WERI-Rb-1 (cell line): ENCODE data around the gene TMEFF2.
"Not testable (repeated sequence)": the region's sequence is repeated elsewhere in the genome, so short reads cannot be mapped to it uniquely, and the experiment has no call there.

Experiments
- DNase-seq: peaks from one replicate; pipeline ENCODE4 v3.0.0-alpha.2; 2020
- H3K27ac ChIP-seq: fragments of 250-450 bp; sonication (Bioruptor Pico); 2 replicates; pipeline ENCODE4 v1.5.1; 2020; ENCODE audit warnings: mild to moderate bottlenecking, moderate library complexity
- H3K27me3 ChIP-seq: fragments of 250-450 bp; sonication (Bioruptor Pico); 2 replicates; pipeline ENCODE4 v1.5.1; 2021; ENCODE audit warnings: mild to moderate bottlenecking, low read depth, moderate library complexity; ENCODE audit not compliant: insufficient read depth, severe bottlenecking
- H3K36me3 ChIP-seq: fragments of 250-450 bp; sonication (Bioruptor Pico); 2 replicates; pipeline ENCODE4 v1.5.1; 2020; ENCODE audit warnings: mild to moderate bottlenecking, moderate library complexity
- H3K4me3 ChIP-seq: 2 replicates; pipeline ENCODE4 v1.5.1; 2011; ENCODE audit warnings: low read depth, mild to moderate bottlenecking, control low read depth, low read length
- H3K9me3 ChIP-seq: fragments of 250-450 bp; sonication (Bioruptor Pico); 2 replicates; pipeline ENCODE4 v1.5.1; 2021; ENCODE audit warnings: mild to moderate bottlenecking, moderate library complexity; ENCODE audit not compliant: severe bottlenecking
- TF ChIP-seq, protein P1 (sequence below): IDR thresholded peaks from 2 replicates; pipeline ENCODE4 v1.5.1; 2011; ENCODE audit warnings: low read depth, mild to moderate bottlenecking, control low read depth, inconsistent platforms, low read length

TMEFF2 gene

DNA sequence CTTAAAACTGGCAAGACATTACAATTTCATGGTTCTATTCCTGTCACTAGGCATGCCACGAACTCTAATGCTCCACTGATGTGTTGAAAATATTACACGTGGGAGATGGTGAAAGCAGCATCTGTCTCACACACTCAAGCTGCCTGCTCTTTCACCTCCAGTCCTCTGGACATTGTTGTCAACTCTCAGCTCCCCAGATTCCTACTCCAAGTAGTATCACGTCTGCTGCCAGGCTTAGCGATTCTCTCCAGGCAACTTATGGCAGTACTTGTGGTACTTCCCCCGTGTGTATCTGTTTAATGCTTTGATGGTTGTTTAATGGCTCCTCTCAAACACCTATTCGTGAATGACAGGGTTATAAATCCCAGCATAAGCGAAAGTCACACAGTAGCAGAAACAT lies 103.8 kb downstream of the TMEFF2 start:
- Histone ChIP-seq H3K27me3 (no peaks in the 10 kb centered on the region), H3K36me3 (peaks cover 65% of the 10 kb centered on the region), H3K4me3 (no peak overlapping the region), H3K27ac (no peak overlapping the region), H3K9me3 (no peaks in the 10 kb centered on the region)
- no peak for DNase-seq
- TF ChIP-seq, protein P1, sequence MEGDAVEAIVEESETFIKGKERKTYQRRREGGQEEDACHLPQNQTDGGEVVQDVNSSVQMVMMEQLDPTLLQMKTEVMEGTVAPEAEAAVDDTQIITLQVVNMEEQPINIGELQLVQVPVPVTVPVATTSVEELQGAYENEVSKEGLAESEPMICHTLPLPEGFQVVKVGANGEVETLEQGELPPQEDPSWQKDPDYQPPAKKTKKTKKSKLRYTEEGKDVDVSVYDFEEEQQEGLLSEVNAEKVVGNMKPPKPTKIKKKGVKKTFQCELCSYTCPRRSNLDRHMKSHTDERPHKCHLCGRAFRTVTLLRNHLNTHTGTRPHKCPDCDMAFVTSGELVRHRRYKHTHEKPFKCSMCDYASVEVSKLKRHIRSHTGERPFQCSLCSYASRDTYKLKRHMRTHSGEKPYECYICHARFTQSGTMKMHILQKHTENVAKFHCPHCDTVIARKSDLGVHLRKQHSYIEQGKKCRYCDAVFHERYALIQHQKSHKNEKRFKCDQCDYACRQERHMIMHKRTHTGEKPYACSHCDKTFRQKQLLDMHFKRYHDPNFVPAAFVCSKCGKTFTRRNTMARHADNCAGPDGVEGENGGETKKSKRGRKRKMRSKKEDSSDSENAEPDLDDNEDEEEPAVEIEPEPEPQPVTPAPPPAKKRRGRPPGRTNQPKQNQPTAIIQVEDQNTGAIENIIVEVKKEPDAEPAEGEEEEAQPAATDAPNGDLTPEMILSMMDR = no peak

DNA sequence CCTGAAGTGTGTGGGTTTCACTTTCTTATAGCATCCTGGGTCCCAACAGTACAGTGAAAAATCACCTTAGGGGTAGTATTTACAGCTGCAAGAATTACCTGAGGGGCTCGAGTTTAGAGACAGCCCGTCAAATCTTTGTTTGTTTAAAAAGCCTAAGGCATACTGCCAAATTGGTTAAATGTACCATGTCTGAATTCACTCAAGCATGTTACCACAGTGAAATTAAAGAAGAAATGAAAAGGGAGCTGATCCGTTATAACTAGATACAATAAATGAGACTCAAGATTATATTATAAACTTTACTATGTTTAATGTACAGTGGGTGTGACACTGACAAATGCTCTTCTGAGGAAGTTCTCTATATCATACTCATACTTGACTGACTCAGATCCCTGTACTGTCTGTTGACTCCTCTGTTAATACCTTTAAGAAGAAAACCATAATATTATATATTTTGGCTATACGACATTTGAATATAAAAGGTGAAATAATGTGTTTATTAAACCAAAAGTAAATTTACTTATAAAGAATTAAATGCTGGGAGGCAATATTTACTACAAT lies 107.3 kb downstream of the TMEFF2 start:
- no peak for DNase-seq
- no peak overlapping the region for H3K4me3 ChIP-seq
- H3K36me3 ChIP-seq = peaks cover 86% of the 10 kb centered on the region
- H3K27me3 ChIP-seq = no peaks in the 10 kb centered on the region
- no peak overlapping the region for H3K27ac ChIP-seq
- no peaks in the 10 kb centered on the region for H3K9me3 ChIP-seq
- TF ChIP-seq, protein P1 = no peak

GRCh38 chr2:192082121-192082520 lies 112.6 kb downstream of the TMEFF2 start:
- Histone ChIP-seq H3K27ac (peak overlapping the region; percentile 91), H3K27me3 (no peaks in the 10 kb centered on the region), H3K36me3 (peaks cover 50% of the 10 kb centered on the region), H3K9me3 (no peaks in the 10 kb centered on the region), H3K4me3 (peak overlapping the region; percentile 97)
- DNase-seq = peak; percentile 36
- TF ChIP-seq, protein P1 = no peak

DNA sequence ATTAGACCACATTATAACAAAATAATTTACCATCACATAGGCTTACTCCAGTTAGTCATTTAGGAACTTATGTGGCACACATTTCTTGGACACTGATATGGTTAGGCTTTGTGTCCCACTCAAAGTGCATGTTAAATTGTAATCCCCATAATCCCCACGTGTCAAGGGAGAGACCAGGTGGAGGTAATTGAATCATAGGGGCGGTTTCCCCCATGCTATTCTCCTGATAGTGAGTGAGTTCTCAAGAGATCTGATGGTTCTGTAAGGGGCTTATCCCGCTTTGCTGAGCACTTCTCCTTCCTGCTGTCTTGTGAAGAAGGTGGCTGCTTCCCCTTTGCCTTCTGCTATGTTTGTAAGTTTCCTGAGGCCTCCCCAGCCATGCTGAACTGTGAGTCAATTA lies 114.6 kb downstream of the TMEFF2 start:
- peak; percentile 88 for DNase-seq
- peaks cover 32% of the 10 kb centered on the region for H3K36me3 ChIP-seq
- H3K4me3 ChIP-seq = peak overlapping the region; percentile 97
- H3K9me3 ChIP-seq, H3K27me3 ChIP-seq: not testable (repeated sequence)
- peak overlapping the region; percentile 91 for H3K27ac ChIP-seq

GRCh38 chr2:192073878-192074277 lies 120.9 kb downstream of the TMEFF2 start:
- TF ChIP-seq, protein P1 = no peak
- Histone ChIP-seq H3K4me3 (no peak overlapping the region), H3K9me3 (no peaks in the 10 kb centered on the region), H3K27ac (no peak overlapping the region), H3K27me3 (no peaks in the 10 kb centered on the region), H3K36me3 (no peaks in the 10 kb centered on the region)
- DNase-seq = no peak

DNA sequence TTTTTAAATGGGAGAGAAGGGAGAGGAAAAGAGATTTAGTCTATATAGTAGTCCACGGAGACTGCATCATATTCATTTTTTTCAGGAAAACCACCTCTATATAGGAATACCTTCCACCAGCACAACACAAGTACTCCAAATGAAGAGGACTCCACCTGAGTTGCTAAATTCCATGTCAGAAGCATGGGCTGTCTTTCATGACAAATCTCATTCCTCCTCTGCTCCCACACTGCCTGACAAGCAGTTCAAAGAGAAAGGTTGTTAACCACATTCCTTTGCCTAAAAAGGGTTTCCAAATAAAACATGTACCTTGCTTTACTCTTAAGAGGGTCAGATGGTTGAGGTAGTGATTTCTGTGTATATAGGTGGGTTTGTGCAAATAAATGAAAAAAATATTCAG lies 122.0 kb downstream of the TMEFF2 start:
- DNase-seq = no peak
- Histone ChIP-seq H3K27ac (no peak overlapping the region), H3K27me3 (no peaks in the 10 kb centered on the region), H3K9me3 (no peaks in the 10 kb centered on the region), H3K4me3 (no peak overlapping the region), H3K36me3 (no peaks in the 10 kb centered on the region)
- TF ChIP-seq, protein P1 = no peak
